HG03066 (cell line): ENCODE data around the gene NCKAP5.
"Not testable (repeated sequence)": the region's sequence is repeated elsewhere in the genome, so short reads cannot be mapped to it uniquely, and the experiment has no call there.

Experiments used
- ATAC-seq: cut with Tn5 transposase; IDR thresholded peaks from one replicate; pipeline ENCODE4 v1.9.1; 2021; ENCODE audit warnings: low read depth; ENCODE audit not compliant: unreplicated experiment

Gene NCKAP5

DNA sequence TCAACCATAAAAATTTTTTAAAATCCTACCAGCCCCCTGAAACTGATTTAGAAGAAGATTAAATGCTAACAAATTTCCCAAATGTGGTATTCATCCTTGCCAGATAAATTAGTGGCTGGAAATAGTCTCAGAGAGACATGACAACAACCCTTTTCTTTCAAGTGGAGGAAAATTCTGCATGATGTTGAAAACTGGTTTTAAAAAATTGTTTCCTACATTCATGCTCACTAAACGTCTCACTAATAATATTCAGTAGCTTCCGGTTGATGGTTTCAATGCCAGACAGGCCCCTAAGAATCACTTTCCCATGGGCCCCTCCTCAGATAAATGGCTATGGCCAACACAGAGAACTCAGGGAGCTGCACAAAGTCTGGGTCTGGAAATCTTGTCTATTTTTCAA, 43.2 kb downstream of the NCKAP5 start:
- ATAC-seq, result no peak

- ATAC-seq, result no peak
Observed at GRCh38 chr2:133523406-133523805, 44.9 kb downstream of the NCKAP5 start.

- no peak for ATAC-seq
Observed at GRCh38 chr2:133522204-133522603, 46.1 kb downstream of the NCKAP5 start.

DNA sequence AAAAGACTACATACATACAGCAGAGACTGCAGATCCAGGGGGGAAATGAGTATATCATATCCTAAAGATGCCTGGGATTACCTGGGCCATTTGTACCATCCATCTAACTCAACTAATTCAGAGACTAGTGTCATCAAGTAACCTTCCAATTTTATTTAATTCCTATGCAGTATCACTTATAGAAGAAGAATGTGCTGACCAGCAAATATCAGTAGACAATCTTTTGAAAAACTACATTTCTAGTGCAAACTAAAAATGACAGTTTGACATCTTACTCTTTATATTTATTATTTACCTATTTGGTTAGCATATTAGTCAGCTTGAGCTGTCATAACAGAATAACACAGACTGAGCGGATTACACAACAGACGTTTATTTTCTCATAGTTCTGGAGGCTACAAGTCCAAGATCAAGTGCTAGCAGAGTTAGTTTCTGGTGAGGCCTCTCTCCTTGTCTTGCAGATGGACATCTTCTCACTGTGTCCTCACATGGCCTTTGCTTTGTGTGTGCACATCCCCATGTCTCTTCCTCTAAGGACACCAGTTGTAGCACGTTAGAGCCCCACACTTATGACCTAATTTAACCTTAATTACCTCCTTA, 47.0 kb downstream of the NCKAP5 start:
- ATAC-seq, result no peak

- ATAC-seq, result not testable (repeated sequence)
Observed at GRCh38 chr2:133519677-133520076, 48.6 kb downstream of the NCKAP5 start.

DNA sequence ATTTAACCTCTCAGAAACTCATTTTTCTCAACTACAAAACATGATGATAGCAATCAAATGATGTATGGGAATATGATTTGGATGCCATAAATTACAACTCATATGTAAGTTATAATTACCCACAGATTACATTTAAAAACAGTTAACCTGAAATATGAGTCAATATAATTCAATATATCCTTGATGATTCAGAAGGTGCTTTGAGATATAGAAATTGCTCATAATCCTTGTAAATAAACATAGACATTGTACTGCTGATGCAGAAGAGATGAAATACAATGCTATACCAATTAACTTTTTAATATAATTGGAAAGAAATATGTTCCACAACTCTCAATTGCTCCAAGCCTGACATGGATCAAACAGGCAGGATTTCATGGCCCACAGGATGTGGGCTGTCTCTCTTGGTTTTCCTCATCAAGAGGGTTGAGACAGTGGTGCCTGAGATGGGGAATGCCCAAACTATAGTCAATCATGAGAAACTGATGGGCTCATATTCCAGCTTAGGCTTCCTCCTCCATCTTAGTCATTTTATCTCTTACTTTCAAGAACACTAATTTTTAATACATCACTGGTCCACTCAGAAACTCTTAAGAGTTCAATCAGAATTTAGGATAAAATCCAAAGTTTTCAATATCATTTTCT, 49.4 kb downstream of the NCKAP5 start:
- no peak for ATAC-seq

GRCh38 chr2:133517876-133518275, 50.4 kb downstream of the NCKAP5 start:
- ATAC-seq, result no peak

GRCh38 chr2:133516405-133517026, 51.7 kb downstream of the NCKAP5 start:
- ATAC-seq, result no peak

DNA sequence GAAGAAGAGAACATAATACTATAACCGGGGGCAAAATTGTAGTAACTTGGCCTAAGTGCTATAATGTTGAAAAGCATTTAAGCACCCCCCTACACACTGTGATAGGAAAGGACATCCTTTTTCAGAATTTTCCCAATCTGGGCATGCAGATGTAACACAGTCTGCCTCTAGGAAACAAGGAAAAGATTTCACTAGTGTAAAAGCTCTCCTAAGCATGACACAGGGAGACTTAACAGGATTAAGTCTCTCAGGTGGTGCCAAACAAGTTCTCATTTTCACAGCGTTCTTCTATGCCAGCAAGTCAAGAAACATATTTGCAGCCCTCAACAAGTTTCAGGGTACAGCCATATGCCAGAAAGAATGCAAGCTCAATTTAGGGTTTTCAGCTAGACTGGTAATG, 53.0 kb downstream of the NCKAP5 start:
- ATAC-seq, result no peak

DNA sequence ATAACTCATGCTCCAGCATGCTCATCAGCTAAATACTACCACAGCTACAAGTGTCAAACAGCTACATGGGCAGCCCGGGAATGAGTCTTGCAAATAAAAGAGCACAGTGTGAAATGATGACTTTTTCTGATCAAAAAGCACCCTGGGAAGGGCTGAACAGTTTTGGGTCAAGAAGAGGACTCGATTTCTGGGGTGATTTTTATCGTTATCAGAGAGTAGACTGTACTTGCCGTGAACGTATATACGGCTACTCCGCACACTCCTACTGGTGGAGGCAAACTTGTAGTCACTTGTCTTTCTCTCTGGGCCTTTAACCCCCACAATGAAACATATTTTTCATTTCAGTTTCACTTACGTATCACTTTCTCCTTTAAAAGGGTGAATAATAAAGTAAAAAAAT, 54.4 kb downstream of the NCKAP5 start:
- no peak for ATAC-seq

DNA sequence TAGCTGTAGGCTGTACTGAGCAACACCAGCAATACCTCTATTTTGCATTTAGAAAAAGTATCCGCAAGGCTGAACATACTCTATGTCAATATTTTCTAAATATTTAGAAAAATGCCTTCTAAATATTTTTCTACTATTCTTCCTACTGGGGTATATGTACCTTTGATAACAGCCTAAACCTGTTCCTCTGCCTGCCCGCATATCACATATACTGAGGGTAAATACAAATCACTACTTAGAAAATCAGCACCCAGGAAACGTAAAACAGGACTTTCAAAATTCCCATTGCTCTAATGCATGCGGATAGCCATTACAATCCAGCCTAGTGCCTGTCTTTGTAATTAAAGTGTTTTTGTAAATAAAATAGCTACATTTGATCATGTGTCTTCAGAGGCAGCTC, 56.1 kb downstream of the NCKAP5 start:
- no peak for ATAC-seq

DNA sequence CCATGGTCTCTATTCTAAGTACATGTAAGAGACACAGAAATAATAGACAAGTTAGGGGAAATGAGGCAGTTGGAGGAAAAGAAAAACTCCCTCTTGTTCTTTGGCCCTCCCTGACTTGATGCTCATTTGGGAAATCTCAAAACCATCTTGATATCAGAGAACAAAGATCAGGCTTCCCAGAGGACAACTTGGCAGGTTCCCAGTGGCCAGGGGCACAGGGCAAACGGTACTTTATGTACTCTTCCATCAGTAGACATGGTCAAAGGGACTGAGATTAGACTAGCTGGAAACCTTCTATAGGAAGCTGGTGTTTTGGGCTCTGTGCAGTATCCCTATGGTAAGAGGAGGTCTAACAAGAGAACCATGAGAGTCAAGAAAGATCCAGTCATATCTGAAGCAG, 56.6 kb downstream of the NCKAP5 start:
- no peak for ATAC-seq

DNA sequence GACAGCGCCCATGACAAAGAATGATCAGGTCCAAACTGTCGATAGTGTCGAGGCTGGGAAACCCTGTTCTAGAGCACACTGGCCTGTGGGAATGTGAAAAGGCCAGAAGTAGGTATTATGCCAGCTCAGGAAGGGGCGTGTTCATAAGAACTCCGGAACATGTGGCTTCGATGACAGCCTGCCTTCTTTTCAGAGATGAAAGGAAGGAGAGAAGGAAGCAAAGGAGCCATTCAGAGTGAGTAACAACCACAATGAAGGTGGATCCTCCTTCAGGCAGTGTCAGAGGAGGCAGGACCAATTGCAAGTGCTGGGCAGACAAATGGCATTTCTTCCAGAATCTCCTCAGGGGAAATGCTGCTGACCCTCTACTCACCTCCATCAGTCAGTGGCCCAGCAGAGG, 58.5 kb downstream of the NCKAP5 start:
- ATAC-seq, result no peak

DNA sequence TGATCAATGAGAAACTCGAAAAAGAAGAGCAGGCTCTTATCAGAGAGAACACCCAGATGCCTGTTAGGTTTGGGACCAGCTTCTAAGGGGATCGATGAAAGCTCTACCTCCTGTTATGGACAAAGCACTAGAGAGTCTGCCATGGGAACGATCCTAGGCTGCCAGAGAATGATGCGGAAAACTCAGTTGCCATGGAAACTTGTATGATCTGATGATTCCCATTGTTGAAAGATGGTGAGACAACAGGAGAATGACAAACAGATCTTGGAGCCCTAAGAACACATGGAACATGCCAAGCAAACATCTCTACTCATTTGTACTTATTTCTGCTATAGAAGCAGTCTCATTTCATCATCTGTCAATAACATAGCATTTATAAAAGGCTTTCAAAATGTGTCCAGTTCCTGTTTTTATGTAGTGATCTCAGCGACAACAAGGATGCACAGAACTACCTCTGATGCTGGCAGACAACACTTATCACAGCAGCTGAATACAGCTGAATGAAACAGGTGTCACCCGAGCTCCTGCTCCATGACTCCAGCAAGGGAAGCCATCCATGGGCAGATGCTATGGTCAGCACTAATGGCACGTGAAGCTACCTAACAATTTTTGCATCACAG, 59.6 kb downstream of the NCKAP5 start:
- no peak for ATAC-seq

GRCh38 chr2:133506996-133507395, 61.3 kb downstream of the NCKAP5 start:
- no peak for ATAC-seq

DNA sequence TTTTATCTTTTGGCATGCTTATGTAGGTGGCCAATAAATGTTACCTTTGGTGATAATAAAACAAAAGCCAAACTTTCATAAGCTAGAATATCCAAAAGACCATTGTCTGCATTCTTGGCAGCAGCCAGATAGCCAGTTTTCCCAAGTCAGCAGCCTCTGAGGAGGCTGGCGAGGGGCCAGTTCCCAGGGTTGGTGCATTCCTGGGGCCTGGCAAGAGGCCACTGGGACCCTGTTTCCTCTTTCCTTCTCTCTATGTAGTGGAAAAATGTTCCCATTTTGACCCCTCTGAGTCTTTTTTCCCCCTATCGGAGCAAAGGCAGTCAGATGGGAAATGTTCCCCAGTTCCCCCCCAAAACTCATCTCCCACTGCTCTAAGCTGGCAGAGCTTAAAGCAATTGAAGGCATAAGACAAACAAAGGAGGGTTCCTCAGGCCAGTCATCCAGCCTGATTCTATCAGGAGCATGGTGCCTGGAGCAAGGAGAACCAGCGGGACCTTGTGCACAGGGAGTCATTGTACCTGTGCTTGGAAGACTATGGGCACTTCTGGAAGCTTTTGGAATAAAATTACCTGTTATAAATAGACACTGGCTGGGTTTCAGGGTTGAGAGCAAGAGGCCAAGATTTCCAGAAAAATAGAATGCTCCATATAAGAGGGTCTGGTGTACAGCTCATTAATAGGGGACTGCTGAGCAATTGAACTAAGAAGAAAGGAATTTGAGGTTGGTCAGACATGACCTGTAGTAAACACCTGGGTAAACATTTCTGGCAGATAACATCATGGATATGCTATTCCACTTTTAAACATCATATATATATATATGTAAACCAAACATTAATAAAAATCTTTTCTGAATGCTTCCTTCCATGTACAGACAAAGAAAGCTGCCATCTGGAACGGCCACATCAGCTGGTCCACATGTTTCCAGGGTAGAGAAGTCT, 63.4 kb downstream of the NCKAP5 start:
- no peak for ATAC-seq

- ATAC-seq, result no peak
Observed at GRCh38 chr2:133503927-133504326, 64.3 kb downstream of the NCKAP5 start.

DNA sequence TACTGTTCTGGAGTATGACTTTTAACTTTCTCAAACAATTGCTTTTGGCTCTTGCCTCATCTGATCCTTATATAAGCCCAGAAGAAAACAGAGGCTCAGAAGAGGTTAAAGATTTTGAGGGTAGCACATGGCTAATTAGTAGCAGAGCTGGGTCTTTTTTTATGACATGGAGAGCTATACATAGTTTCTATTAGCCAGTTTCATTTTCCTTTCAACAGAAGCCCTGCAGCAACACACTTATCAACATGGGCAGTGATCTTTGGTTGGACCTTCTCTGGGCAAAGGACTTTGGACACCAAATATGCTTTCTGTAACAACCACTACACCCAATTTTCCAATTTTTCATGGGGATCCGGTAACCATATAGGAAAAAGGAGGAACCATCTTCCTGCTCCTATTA, 64.9 kb downstream of the NCKAP5 start:
- ATAC-seq, result peak; percentile 78

DNA sequence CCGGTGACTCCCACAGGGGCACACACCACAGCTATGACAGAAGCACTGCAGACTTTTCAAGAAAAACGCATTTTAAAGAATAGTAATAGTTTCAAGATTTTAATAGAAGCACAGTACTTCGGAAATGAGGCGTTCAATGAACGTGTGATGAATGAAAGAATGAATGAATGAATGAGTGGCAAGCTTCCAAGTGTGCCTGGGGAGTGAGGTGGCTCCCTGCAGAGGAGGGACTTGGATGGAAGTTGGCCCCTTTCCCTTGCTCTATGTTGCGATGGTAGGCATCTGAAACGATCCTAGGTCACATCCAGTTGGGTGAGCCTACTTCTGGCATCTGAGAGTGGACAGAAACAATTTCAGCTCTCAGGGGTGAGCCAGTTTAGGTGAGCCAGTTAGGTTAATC, 65.6 kb downstream of the NCKAP5 start:
- no peak for ATAC-seq

GRCh38 chr2:133500917-133501316, 67.3 kb downstream of the NCKAP5 start:
- no peak for ATAC-seq
